ENCODE results near the gene SAG. TPM values are rescaled to one million over a fixed set of nuclear protein-coding genes. Genes with fewer than 3 reads are reported as not detected.

Gene SAG
- total RNA-seq, 2 donors from 2014 or later = 1.8 TPM; not detected in 1

DNA sequence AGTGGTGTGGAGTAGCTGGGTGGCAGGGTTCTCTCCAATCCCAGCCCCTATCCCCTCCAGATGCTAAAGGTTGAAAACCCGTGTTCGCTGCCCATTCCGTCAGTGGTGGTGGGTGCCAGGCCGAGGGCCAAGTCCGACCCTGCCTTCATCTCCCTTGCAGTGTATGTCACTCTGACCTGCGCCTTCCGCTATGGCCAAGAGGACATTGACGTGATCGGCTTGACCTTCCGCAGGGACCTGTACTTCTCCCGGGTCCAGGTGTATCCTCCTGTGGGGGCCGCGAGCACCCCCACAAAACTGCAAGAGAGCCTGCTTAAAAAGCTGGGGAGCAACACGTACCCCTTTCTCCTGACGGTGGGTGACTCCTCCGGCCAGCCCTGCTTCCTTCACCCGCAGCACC, 12.9 kb downstream of the SAG start:
- Histone ChIP-seq H3K9me3 (no peaks in the 10 kb centered on the region), H3K36me3 (no peaks in the 10 kb centered on the region), H3K27ac (no peak overlapping the region), H3K4me1 (no peaks in the 10 kb centered on the region), H3K9ac (ENCODE audit: low read depth in 2 of 2, low read length in 2 of 2) (no peak overlapping the region), H3K4me3 (no peak overlapping the region), H3K27me3 (no peaks in the 10 kb centered on the region)
- TF ChIP-seq, protein P1, sequence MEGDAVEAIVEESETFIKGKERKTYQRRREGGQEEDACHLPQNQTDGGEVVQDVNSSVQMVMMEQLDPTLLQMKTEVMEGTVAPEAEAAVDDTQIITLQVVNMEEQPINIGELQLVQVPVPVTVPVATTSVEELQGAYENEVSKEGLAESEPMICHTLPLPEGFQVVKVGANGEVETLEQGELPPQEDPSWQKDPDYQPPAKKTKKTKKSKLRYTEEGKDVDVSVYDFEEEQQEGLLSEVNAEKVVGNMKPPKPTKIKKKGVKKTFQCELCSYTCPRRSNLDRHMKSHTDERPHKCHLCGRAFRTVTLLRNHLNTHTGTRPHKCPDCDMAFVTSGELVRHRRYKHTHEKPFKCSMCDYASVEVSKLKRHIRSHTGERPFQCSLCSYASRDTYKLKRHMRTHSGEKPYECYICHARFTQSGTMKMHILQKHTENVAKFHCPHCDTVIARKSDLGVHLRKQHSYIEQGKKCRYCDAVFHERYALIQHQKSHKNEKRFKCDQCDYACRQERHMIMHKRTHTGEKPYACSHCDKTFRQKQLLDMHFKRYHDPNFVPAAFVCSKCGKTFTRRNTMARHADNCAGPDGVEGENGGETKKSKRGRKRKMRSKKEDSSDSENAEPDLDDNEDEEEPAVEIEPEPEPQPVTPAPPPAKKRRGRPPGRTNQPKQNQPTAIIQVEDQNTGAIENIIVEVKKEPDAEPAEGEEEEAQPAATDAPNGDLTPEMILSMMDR (IDR thresholded peaks at IDR 0.05) = no peak
- no peak for DNase-seq
- intact Hi-C loops (cut with DNase I) = no loop called here

DNA sequence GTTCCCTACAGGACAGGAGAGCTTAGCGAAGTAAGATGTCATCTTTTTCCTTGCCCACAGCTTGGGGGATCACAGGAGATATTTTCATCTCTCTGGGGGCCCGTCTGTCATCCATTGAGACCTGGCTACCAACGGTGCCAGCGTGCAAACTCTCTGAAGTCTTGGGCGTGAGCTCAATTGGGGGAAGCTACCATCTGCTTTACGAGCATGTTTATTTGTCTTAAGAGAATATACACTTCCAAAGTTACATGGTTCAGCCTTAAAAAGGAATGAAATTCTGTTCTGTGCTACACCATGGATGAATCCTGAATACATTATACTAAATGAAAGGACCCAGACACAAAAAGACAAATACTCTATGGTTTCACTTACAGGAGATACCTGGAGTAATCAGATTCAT, 13.6 kb downstream of the SAG start:
- intact Hi-C loops (cut with DNase I) = no loop called here
- no peak overlapping the region for H3K27ac ChIP-seq

DNA sequence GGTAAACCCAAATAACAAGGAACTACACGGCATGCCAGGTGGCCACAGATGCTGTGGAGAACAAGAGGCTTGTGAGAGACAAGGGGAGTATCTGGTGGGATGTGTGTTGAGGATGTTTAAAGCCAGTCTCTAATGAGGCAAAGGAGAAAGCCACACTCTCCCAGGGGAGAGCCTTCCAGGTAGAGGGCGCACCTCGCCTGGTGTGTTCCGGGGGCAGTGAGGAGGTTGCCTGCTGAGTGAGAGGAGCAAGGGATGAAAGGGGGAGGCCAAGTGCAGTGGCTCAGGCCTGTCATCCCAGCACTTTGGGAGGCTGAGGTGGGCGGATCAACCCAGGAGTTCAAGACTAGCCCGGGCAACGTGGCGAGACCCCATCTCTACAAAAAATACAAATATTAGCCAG, 16.2 kb downstream of the SAG start:
- Histone ChIP-seq H3K27me3 (no peaks in the 10 kb centered on the region), H3K27ac (no peak overlapping the region), H3K4me3 (no peak overlapping the region), H3K4me1 (no peaks in the 10 kb centered on the region), H3K9ac (ENCODE audit: low read depth in 2 of 2, low read length in 2 of 2) (no peak overlapping the region), H3K36me3 (no peaks in the 10 kb centered on the region), H3K9me3 (no peaks in the 10 kb centered on the region)
- DNase-seq = no peak
- intact Hi-C loops (cut with DNase I) = no loop called here
- TF ChIP-seq, protein P1 (IDR thresholded peaks at IDR 0.05) = no peak

More for the DNA sequence above, 13.6 kb downstream of the SAG start:
- DNase-seq = no peak
- Histone ChIP-seq H3K27me3 (no peaks in the 10 kb centered on the region), H3K9ac (ENCODE audit: low read depth in 2 of 2, low read length in 2 of 2) (no peak overlapping the region), H3K36me3 (no peaks in the 10 kb centered on the region), H3K4me3 (no peak overlapping the region), H3K9me3 (no peaks in the 10 kb centered on the region), H3K4me1 (no peaks in the 10 kb centered on the region)
- TF ChIP-seq, protein P1 (IDR thresholded peaks at IDR 0.05) = no peak

DNA sequence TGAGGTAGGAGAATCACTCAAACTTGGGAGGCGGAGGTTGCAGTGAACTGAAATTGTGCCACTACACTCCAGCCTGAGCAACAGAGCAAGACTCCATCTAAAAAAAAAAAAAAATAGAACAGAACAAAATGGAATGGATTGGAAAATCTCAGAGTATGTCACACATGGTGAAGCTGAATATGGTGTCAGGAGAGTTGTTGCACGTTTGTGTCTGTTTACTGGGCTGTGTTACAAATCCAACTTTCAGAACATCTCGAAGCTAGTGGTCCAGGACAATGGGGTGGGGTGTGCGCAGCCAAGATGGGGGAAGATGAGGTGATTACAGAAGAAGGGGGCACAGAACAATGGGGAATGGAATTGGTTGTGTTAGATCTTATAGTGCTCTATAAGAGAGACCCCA, 17.6 kb downstream of the SAG start:
- Histone ChIP-seq H3K27me3 (no peaks in the 10 kb centered on the region), H3K4me1 (no peaks in the 10 kb centered on the region), H3K9ac (ENCODE audit: low read depth in 2 of 2, low read length in 2 of 2) (no peak overlapping the region), H3K36me3 (no peaks in the 10 kb centered on the region), H3K9me3 (no peaks in the 10 kb centered on the region), H3K27ac (no peak overlapping the region), H3K4me3 (no peak overlapping the region)
- no peak for DNase-seq
- intact Hi-C loops (cut with DNase I) = no loop called here
- TF ChIP-seq, protein P1 (IDR thresholded peaks at IDR 0.05) = no peak

DNA sequence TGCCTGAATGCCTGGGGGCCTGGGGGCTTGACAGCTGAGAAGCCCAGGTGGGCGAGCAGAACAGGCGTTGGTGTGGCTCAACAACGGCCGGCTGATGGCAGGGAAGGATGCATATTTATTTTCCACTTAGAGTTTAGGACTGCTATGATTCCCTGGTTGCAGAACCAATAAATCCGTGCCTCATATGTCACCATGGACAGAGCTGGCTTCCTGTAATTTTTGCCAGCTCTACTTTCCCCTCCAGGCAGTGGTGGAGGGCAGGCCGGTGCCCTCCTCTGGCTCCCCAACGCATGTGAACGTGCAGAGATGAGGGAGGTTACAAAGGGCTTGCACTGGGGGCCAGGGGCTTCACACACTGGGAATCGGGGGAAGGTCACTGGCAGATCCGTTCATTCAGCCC, 18.2 kb downstream of the SAG start:
- intact Hi-C loops (cut with DNase I) = no loop called here
- TF ChIP-seq, protein P1 (IDR thresholded peaks at IDR 0.05) = no peak
- Histone ChIP-seq H3K36me3 (no peaks in the 10 kb centered on the region), H3K4me3 (no peak overlapping the region), H3K4me1 (no peaks in the 10 kb centered on the region), H3K9me3 (no peaks in the 10 kb centered on the region), H3K9ac (ENCODE audit: low read depth in 2 of 2, low read length in 2 of 2) (no peak overlapping the region), H3K27me3 (no peaks in the 10 kb centered on the region), H3K27ac (no peak overlapping the region)
- DNase-seq = no peak

DNA sequence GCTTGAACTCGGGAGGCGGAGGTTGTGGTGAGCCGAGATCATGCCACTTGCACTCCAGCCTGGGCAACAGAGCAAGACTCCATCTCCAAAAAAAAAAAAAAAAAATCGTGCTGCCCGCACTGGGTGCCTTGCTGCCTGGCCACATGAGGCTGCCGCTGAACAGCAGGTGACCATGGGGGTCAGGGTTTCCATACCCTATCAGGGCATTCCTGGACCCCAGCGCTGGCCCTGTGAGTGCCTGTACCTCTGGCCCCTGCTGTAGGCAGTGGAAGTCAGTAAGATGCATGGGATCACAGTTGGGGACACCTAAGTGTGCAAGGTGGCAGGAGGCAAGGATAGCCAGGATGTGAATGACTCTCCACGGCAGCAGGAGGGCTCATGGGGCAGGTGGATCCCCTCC, 18.9 kb downstream of the SAG start:
- TF ChIP-seq, protein P1 (IDR thresholded peaks at IDR 0.05) = no peak
- H3K9me3 ChIP-seq = no peaks in the 10 kb centered on the region
- intact Hi-C loops (cut with DNase I) = no loop called here
- no peaks in the 10 kb centered on the region for H3K36me3 ChIP-seq
- H3K27me3 ChIP-seq = no peaks in the 10 kb centered on the region
- H3K4me1 ChIP-seq = no peaks in the 10 kb centered on the region
- DNase-seq = no peak
- no peak overlapping the region for H3K9ac ChIP-seq (ENCODE audit: low read depth in 2 of 2, low read length in 2 of 2)
- H3K27ac ChIP-seq = no peak overlapping the region
- no peak overlapping the region for H3K4me3 ChIP-seq

Measured in colonic mucosa (tissue), 4 donors.